Measurements from ENCODE around the gene RPL15.

The RPL15 gene

GRCh38 chr3:23966328-23966727, 49.4 kb downstream of the RPL15 start:
- DNase-seq, result no peak

- DNase-seq, result no peak
These were observed 51.7 kb downstream of the RPL15 start for GRCh38 chr3:23968463-23969184.

GRCh38 chr3:23969393-23969792, 52.5 kb downstream of the RPL15 start:
- no peak for DNase-seq
